PFSK-1 (cell line): ENCODE measurements around the gene ZFYVE27.

Experiments
- FOXP2 ChIP-seq: optimal IDR thresholded peaks from 2 replicates; pipeline ENCODE3; 2011; ENCODE audit warnings: borderline replicate concordance, control low read depth, inconsistent platforms; ENCODE audit not compliant: insufficient read depth; ENCODE audit errors: extremely low read length, extremely low read depth
- POLR2AphosphoS5 ChIP-seq: IDR thresholded peaks from 2 replicates; pipeline ENCODE4 v1.6.1; 2012; ENCODE audit warnings: low read depth, mild to moderate bottlenecking, control low read depth, low read length, moderate library complexity
- REST ChIP-seq, 2 experiments: IDR thresholded peaks; 2 replicates each; pipeline versions ENCODE4 v1.6.1 to v1.8.0; 2011 to 2012; ENCODE audit warnings: low read depth in 2 of 2, low read length in 2 of 2, control low read depth in 1 of 2, inconsistent platforms in 1 of 2, mild to moderate bottlenecking in 1 of 2, moderate library complexity in 1 of 2; ENCODE audit not compliant: insufficient read depth in 1 of 2
- SIN3A ChIP-seq: IDR thresholded peaks from 2 replicates; pipeline ENCODE4 v1.6.1; 2012; ENCODE audit warnings: mild to moderate bottlenecking, low read length, moderate library complexity, borderline replicate concordance; ENCODE audit not compliant: insufficient read depth
- TAF1 ChIP-seq: IDR thresholded peaks from 2 replicates; pipeline ENCODE4 v1.6.1; 2012; ENCODE audit warnings: low read length, control low read depth, borderline replicate concordance; ENCODE audit not compliant: insufficient read depth

The ZFYVE27 gene

DNA sequence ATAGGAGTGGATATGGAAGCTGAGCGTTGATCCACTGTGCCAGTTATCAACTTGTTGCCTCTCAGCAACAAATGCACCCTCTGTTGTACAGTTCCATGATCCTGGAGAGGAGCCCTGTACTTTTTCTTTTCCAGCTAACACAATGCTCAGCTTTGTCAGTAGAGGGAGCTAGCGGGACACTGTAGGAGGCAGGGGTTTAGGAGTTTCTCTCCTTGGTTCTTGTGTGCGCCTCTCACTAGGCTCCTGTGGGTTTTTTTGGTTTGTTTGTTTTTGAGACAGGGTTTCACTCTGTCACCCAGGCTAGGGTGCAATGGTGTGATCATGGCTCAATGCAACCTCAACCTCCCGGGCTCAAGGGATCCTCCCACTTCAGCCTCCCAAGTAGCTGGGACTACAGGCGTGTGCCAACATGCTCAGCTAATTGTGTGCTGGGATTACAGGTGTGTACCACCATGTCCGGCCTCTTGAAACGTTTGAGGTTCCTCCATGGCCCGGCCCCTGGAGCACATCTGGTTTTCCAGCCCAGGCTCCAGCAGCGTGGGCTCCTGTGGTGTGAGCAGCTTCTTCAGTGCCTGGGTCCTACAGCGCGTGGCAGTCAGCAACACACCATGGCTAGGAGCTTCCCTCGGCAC is 35.4 kb upstream of the ZFYVE27 start:
- TF ChIP-seq POLR2AphosphoS5 (no peak), REST (IDR thresholded peaks at IDR 0.05; ENCODE audit: insufficient read depth in 1 of 2, low read depth in 2 of 2, low read length in 2 of 2) (no peak), FOXP2 (no peak), SIN3A (no peak), TAF1 (no peak)

DNA sequence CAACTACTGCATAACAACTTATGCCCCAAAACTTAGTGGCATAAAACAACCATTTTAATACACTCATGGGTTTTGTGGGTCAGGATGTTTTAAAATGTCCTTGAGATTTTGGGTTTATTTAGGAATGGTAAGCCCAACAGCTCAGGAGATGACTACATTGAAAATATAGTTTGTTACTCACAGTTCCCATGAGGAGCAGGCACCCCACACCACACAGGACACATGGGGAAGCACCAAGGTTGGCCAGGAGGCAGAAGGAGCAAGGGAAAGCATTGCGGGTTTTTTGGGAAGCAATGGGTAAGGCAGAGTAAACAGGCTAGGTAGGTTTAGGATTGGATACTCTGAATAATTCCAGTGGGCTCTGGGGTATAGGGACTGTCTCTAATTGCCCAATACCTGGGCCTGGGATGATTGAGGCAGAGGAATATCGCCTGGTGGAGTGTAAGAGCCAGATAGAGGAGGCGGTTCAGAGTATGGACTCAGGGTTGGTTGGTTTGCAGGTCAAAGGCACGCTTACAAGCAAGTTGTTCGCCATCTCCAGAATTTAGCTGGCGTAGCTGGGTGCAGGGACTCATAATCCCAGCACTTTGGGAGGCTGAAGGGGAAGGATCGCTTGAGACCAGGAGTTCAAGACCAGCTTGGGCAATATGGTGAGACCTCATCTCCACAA is 33.4 kb upstream of the ZFYVE27 start:
- TF ChIP-seq SIN3A (no peak), TAF1 (no peak)

GRCh38 chr10:97704341-97704740 is 32.6 kb upstream of the ZFYVE27 start:
- no peak for TF ChIP-seq REST (IDR thresholded peaks at IDR 0.05; ENCODE audit: insufficient read depth in 1 of 2, low read depth in 2 of 2, low read length in 2 of 2)
- no peak for TF ChIP-seq FOXP2
- TF ChIP-seq POLR2AphosphoS5, result no peak
- TF ChIP-seq TAF1, result no peak
- no peak for TF ChIP-seq SIN3A

- TF ChIP-seq SIN3A, result no peak
- no peak for TF ChIP-seq FOXP2
- no peak for TF ChIP-seq REST (IDR thresholded peaks at IDR 0.05; ENCODE audit: insufficient read depth in 1 of 2, low read depth in 2 of 2, low read length in 2 of 2)
- no peak for TF ChIP-seq POLR2AphosphoS5
- TF ChIP-seq TAF1, result no peak
Observed at GRCh38 chr10:97705006-97705670, 31.8 kb upstream of the ZFYVE27 start.

GRCh38 chr10:97707134-97707861 is 29.6 kb upstream of the ZFYVE27 start:
- no peak for TF ChIP-seq REST (IDR thresholded peaks at IDR 0.05; ENCODE audit: insufficient read depth in 1 of 2, low read depth in 2 of 2, low read length in 2 of 2)
- no peak for TF ChIP-seq POLR2AphosphoS5
- TF ChIP-seq FOXP2, result no peak
- no peak for TF ChIP-seq TAF1
- TF ChIP-seq SIN3A, result no peak
